Thyroid gland (tissue), 4 donors: ENCODE data around the gene DEFB114. TPM values are rescaled to one million over a fixed set of nuclear protein-coding genes. Genes with fewer than 3 reads are reported as not detected.

Experiments
- DNase-seq, 2 donors: peaks; one replicate each; pipeline ENCODE4 v3.0.0-alpha.2; 2019
- H3K27ac ChIP-seq, 3 donors: fragments of 200-600 bp; sonication (generic); 1 replicate in 2 of 3; 2 replicates in 1 of 3; pipeline ENCODE4 v1.5.1; 2016 to 2019; ENCODE audit warnings: mild to moderate bottlenecking in 1 of 3, moderate library complexity in 1 of 3
- H3K27me3 ChIP-seq: fragments of 200-600 bp; sonication (generic); one replicate; pipeline ENCODE4 v1.5.1; 2019
- H3K36me3 ChIP-seq, 2 donors: fragments of 200-600 bp; sonication (generic); one replicate each; pipeline ENCODE4 v1.5.1; 2016 to 2019
- H3K4me1 ChIP-seq, 2 donors: fragments of 200-600 bp; sonication (generic); one replicate each; pipeline ENCODE4 v1.5.1; 2017 to 2019
- H3K4me3 ChIP-seq, 3 donors: fragments of 200-600 bp; sonication (generic); replicated peaks in 1 of 3; 1 replicate in 2 of 3; 2 replicates in 1 of 3; pipeline ENCODE4 v1.5.1; 2016; ENCODE audit warnings: mild to moderate bottlenecking in 1 of 3
- H3K9me3 ChIP-seq: fragments of 200-600 bp; sonication (generic); one replicate; pipeline ENCODE4 v1.5.1; 2017
- CTCF ChIP-seq, 6 experiments: fragments of 200-600 bp in 3 of 6; fragments of 450-650 bp in 3 of 6; sonication (generic) in 3 of 6; IDR thresholded peaks; one replicate each; pipeline ENCODE4 v1.5.1; 2016 to 2019; ENCODE audit warnings: antibody characterized with exemption in 6 of 6, mild to moderate bottlenecking in 2 of 6, inconsistent platforms in 1 of 6, moderate library complexity in 1 of 6
- POLR2A ChIP-seq, 2 donors: fragments of 450-650 bp; IDR thresholded peaks; one replicate each; pipeline ENCODE4 v1.6.1; 2017; ENCODE audit warnings: antibody characterized with exemption in 2 of 2, mild to moderate bottlenecking in 2 of 2, moderate library complexity in 1 of 2
- WGBS, 2 donors: methylation state at CpG; one replicate each; pipeline ENCODE4 v1.1.5; 2017; 5-methylcytosine and 5-hydroxymethylcytosine counted together
- intact Hi-C: fragments of 100-400 bp; cut with DNase I; formaldehyde crosslinking; loops from one replicate; pipeline ENCODE4 v1.15.1; 2023
- total RNA-seq, 4 donors: library from RNA; depleted of rRNA; stranded (reverse); fragments of >200 nt; gene quantifications; one replicate each; pipeline ENCODE4 v1.2.3, GENCODE V29; 2016

The DEFB114 gene
- total RNA-seq, 4 donors from 2014 or later: not detected

GRCh38 chr6:49929340-49929739 lies 34.6 kb downstream of the DEFB114 start:
- Histone ChIP-seq H3K4me1 (no peaks in the 10 kb centered on the region), H3K4me3 (no peak overlapping the region), H3K9me3 (no peaks in the 10 kb centered on the region), H3K36me3 (no peaks in the 10 kb centered on the region), H3K27ac (no peak overlapping the region), H3K27me3 (no peaks in the 10 kb centered on the region)
- DNase-seq: no peak
- TF ChIP-seq POLR2A (IDR thresholded peaks at IDR 0.05): no peak
- no peak for TF ChIP-seq CTCF (IDR thresholded peaks at IDR 0.05)
- intact Hi-C loops: no loop called here

- no peak overlapping the region for H3K4me3 ChIP-seq
- intact Hi-C loops: no loop called here
- no peaks in the 10 kb centered on the region for H3K27me3 ChIP-seq
- WGBS, 2 donors: 58 to 63% methylated on average over 3 of the region's 3 CpGs
- H3K4me1 ChIP-seq: no peaks in the 10 kb centered on the region
- DNase-seq: no peak
- H3K9me3 ChIP-seq: no peaks in the 10 kb centered on the region
- H3K27ac ChIP-seq: no peak overlapping the region
- H3K36me3 ChIP-seq: no peaks in the 10 kb centered on the region
- no peak for TF ChIP-seq POLR2A (IDR thresholded peaks at IDR 0.05)
- TF ChIP-seq CTCF (IDR thresholded peaks at IDR 0.05): no peak
Observed at GRCh38 chr6:49923826-49924225, 40.1 kb downstream of the DEFB114 start.

GRCh38 chr6:49919935-49920644 lies 43.9 kb downstream of the DEFB114 start:
- intact Hi-C loops: no loop called here
- no peak for TF ChIP-seq POLR2A (IDR thresholded peaks at IDR 0.05)
- no peak for TF ChIP-seq CTCF (IDR thresholded peaks at IDR 0.05)
- H3K9me3 ChIP-seq: no peaks in the 10 kb centered on the region
- no peaks in the 10 kb centered on the region for H3K4me1 ChIP-seq
- no peaks in the 10 kb centered on the region for H3K27me3 ChIP-seq
- no peak overlapping the region for H3K27ac ChIP-seq
- H3K4me3 ChIP-seq: no peak overlapping the region
- no peaks in the 10 kb centered on the region for H3K36me3 ChIP-seq
- no peak for DNase-seq
- WGBS, 2 donors: 87 to 89% methylated on average over 5 of the region's 5 CpGs

- intact Hi-C loops: no loop called here
- H3K4me1 ChIP-seq: no peaks in the 10 kb centered on the region
- no peak for DNase-seq
- no peaks in the 10 kb centered on the region for H3K9me3 ChIP-seq
- 42 to 60% methylated on average over 4 of the region's 4 CpGs for whole genome bisulfite sequencing, 2 donors
- H3K27me3 ChIP-seq: no peaks in the 10 kb centered on the region
- no peak for TF ChIP-seq POLR2A (IDR thresholded peaks at IDR 0.05)
- TF ChIP-seq CTCF (IDR thresholded peaks at IDR 0.05): no peak
- H3K4me3 ChIP-seq: no peak overlapping the region
- no peaks in the 10 kb centered on the region for H3K36me3 ChIP-seq
- no peak overlapping the region for H3K27ac ChIP-seq
Observed at GRCh38 chr6:49919261-49919660, 44.7 kb downstream of the DEFB114 start.

- no peak for TF ChIP-seq CTCF (IDR thresholded peaks at IDR 0.05)
- TF ChIP-seq POLR2A (IDR thresholded peaks at IDR 0.05): no peak
- DNase-seq: no peak
- H3K9me3 ChIP-seq: no peaks in the 10 kb centered on the region
- no peaks in the 10 kb centered on the region for H3K36me3 ChIP-seq
- no peak overlapping the region for H3K27ac ChIP-seq
- intact Hi-C loops: no loop called here
- no peaks in the 10 kb centered on the region for H3K4me1 ChIP-seq
- H3K27me3 ChIP-seq: no peaks in the 10 kb centered on the region
- no peak overlapping the region for H3K4me3 ChIP-seq
- 29 to 51% methylated on average over 2 of the region's 2 CpGs for WGBS, 2 donors
Observed at GRCh38 chr6:49918787-49919186, 45.2 kb downstream of the DEFB114 start.
